Measurements from ENCODE around the gene TICAM2. TPM values are rescaled to one million over a fixed set of nuclear protein-coding genes. Genes with fewer than 3 reads are reported as not detected.

Gene TICAM2
- total RNA-seq, 1 experiment from 2014 or later: 1.2 TPM

- no peak for DNase-seq
- Histone ChIP-seq H3K9me3 (no peaks in the 10 kb centered on the region), H3K4me3 (no peak overlapping the region), H3K27me3 (no peaks in the 10 kb centered on the region), H3K36me3 (no peaks in the 10 kb centered on the region)
These were observed 47.1 kb downstream of the TICAM2 start for GRCh38 chr5:115555084-115555633.

DNA sequence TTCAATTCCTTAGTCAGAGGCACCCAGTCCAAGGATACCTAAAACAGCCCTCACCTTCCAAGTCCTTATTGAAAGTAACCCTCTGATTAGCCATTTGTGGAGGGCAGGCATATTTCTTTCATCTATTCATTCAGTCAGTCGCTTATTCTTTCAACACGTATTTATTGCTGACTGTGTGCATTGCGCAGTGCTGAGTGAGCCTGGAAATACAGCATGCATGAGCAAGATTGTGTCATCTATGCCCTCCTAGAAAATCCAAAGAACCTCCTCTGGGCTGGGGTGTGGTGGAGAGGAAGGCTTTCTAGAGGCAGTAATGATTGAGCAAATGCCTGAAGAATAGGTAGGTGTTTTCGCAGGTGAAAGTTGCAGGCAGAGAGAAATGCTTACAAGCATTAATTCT lies 49.2 kb downstream of the TICAM2 start:
- H3K27me3 ChIP-seq: no peaks in the 10 kb centered on the region
- H3K4me3 ChIP-seq: no peak overlapping the region
- DNase-seq: peak; percentile 20
- H3K36me3 ChIP-seq: no peaks in the 10 kb centered on the region
- H3K9me3 ChIP-seq: no peaks in the 10 kb centered on the region

GRCh38 chr5:115551415-115551814 lies 50.9 kb downstream of the TICAM2 start:
- H3K36me3 ChIP-seq: no peaks in the 10 kb centered on the region

DNA sequence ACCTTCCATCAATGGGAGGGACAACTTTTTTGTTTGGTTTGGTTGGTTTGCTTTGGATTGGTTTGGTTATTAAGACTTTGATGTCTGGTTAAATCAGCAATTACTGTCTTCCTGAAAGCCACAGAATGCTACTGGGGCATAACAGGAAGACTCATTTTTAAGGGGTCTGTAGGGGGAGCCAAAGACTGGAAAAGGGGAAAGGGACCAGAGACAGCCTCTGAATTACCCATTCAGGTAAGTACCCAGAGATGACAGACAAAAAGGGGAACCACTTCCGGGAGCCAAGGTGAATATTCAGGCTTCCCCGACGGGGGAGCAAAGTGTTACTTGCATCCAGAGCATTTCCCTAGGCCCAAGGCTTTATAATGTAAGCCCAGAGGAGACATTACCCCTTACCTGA lies 53.1 kb downstream of the TICAM2 start:
- no peak for DNase-seq

More at GRCh38 chr5:115551415-115551814, 50.9 kb downstream of the TICAM2 start:
- no peak for DNase-seq
- Histone ChIP-seq H3K9me3 (no peaks in the 10 kb centered on the region), H3K4me3 (no peak overlapping the region), H3K27me3 (no peaks in the 10 kb centered on the region)

DNA sequence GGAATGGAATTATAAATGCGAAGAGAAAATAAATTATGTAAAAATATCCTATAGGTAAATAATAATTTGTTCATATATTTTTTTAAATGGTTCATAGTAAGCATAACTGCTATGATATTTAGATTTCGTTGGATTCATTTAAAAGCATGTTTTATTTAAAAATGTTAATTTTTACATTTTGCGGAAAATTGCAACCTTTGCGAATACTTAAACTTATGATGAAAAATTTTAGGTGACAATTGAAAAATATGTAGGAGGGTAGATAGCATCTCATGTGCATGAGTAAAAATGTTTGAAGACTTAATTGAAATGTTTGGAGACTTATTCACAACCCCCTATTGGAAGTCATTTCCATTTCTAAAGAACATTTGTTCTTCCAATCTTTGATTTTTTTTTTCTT lies 53.6 kb downstream of the TICAM2 start:
- no peaks in the 10 kb centered on the region; the same call in 1 of the 2 replicates for H3K36me3 ChIP-seq
- H3K27me3 ChIP-seq: no peaks in the 10 kb centered on the region
- peaks cover 9% of the 10 kb centered on the region for H3K9me3 ChIP-seq
- no peak for DNase-seq
- H3K4me3 ChIP-seq: no peak overlapping the region

More for the DNA sequence above, 53.1 kb downstream of the TICAM2 start:
- Histone ChIP-seq H3K36me3 (no peaks in the 10 kb centered on the region; the same call in 1 of the 2 replicates), H3K27me3 (no peaks in the 10 kb centered on the region), H3K9me3 (peaks cover 9% of the 10 kb centered on the region), H3K4me3 (no peak overlapping the region)

DNA sequence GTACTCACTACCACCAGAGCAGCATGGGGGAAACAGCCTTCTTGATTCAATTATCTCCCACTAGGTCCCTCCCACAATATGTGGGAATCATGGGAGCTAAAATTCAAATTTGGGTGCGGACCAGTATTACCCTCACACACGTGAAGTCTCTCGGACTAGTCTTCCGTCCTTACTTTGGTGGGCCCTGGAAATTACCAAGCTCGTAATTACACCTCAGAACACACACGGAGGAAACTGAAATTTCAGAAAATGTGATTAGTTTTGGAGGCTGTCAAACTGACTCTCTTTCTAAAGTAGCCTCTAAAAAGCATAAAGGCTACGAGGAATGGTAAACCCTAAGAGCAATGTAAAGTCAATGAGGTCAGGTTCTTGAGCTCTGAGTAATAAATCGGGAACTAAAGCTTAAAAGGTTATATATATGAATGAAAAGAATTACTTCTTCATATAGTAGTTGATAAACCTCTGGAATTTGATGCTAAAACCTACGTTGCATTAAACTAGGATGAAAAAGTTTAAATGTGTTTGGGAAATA lies 56.9 kb downstream of the TICAM2 start:
- Histone ChIP-seq H3K4me3 (peak overlapping the region; percentile 88), H3K27me3 (no peaks in the 10 kb centered on the region), H3K9me3 (peaks cover 9% of the 10 kb centered on the region), H3K36me3 (peaks cover 31% of the 10 kb centered on the region)
- no peak for DNase-seq

- H3K36me3 ChIP-seq: peaks cover 38% of the 10 kb centered on the region
- peaks cover 9% of the 10 kb centered on the region for H3K9me3 ChIP-seq
- H3K4me3 ChIP-seq: peak within 1 kb of the TSS; percentile 88
- peak; percentile 100 for DNase-seq
- no peaks in the 10 kb centered on the region for H3K27me3 ChIP-seq
These were observed 57.6 kb downstream of the TICAM2 start, which contains the start of gene FEM1C for GRCh38 chr5:115544436-115545350. TSS of gene FEM1C (minus strand) at chr5:115544775. CDS start at chr5:115543493, 1,282 bp downstream.

- H3K27me3 ChIP-seq: no peaks in the 10 kb centered on the region
- H3K36me3 ChIP-seq: peaks cover 44% of the 10 kb centered on the region
- DNase-seq: peak; percentile 66
- H3K4me3 ChIP-seq: peak overlapping the region; percentile 88
- H3K9me3 ChIP-seq: peaks cover 9% of the 10 kb centered on the region
These were observed 58.2 kb downstream of the TICAM2 start for GRCh38 chr5:115544043-115544435.

- H3K9me3 ChIP-seq: peaks cover 9% of the 10 kb centered on the region
- H3K27me3 ChIP-seq: no peaks in the 10 kb centered on the region
- H3K36me3 ChIP-seq: peaks cover 50% of the 10 kb centered on the region
- DNase-seq: no peak
- H3K4me3 ChIP-seq: peak overlapping the region; percentile 88
These were observed 58.8 kb downstream of the TICAM2 start for GRCh38 chr5:115543365-115544042.

- Histone ChIP-seq H3K27me3 (no peaks in the 10 kb centered on the region), H3K36me3 (peaks cover 57% of the 10 kb centered on the region), H3K4me3 (peak overlapping the region; percentile 88), H3K9me3 (peaks cover 9% of the 10 kb centered on the region)
- DNase-seq: no peak
These were observed 59.5 kb downstream of the TICAM2 start for GRCh38 chr5:115542651-115543364.

GRCh38 chr5:115542086-115542485 lies 60.2 kb downstream of the TICAM2 start:
- Histone ChIP-seq H3K27me3 (no peaks in the 10 kb centered on the region), H3K9me3 (peaks cover 9% of the 10 kb centered on the region), H3K4me3 (peak overlapping the region; percentile 88), H3K36me3 (peaks cover 64% of the 10 kb centered on the region)
- no peak for DNase-seq

DNA sequence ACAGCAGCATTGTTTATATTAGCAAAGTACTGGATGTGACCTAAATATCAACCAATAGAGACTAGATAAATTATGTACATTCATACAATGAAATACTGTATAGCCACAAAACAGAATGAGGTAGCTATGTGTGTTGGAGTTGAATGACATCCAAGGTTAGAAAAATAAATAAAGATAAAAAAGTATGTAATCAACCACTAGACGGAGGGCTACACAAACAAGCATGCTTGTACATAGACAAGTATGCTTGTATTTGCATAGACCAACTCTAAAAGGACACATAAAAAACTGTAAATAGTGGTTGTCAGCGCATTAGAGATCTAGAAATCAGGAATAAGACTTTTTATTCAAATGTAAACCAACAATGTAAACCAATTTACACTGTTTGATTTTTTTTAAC lies 60.7 kb downstream of the TICAM2 start:
- Histone ChIP-seq H3K9me3 (peaks cover 9% of the 10 kb centered on the region), H3K4me3 (peak overlapping the region; percentile 88)
- no peak for DNase-seq

GRCh38 chr5:115535479-115536035 lies 66.7 kb downstream of the TICAM2 start:
- H3K4me3 ChIP-seq: no peak overlapping the region
- peaks cover 73% of the 10 kb centered on the region for H3K36me3 ChIP-seq
- no peak for DNase-seq
- no peaks in the 10 kb centered on the region; the same call in 1 of the 2 replicates for H3K9me3 ChIP-seq
- H3K27me3 ChIP-seq: no peaks in the 10 kb centered on the region

More for the DNA sequence above, 60.7 kb downstream of the TICAM2 start:
- Histone ChIP-seq H3K27me3 (no peaks in the 10 kb centered on the region), H3K36me3 (peaks cover 69% of the 10 kb centered on the region)

- no peak for DNase-seq
- no peak overlapping the region for H3K4me3 ChIP-seq
- H3K9me3 ChIP-seq: no peaks in the 10 kb centered on the region
- peaks cover 60% of the 10 kb centered on the region for H3K36me3 ChIP-seq
- no peaks in the 10 kb centered on the region for H3K27me3 ChIP-seq
These were observed 69.8 kb downstream of the TICAM2 start for GRCh38 chr5:115532517-115532916.

DNA sequence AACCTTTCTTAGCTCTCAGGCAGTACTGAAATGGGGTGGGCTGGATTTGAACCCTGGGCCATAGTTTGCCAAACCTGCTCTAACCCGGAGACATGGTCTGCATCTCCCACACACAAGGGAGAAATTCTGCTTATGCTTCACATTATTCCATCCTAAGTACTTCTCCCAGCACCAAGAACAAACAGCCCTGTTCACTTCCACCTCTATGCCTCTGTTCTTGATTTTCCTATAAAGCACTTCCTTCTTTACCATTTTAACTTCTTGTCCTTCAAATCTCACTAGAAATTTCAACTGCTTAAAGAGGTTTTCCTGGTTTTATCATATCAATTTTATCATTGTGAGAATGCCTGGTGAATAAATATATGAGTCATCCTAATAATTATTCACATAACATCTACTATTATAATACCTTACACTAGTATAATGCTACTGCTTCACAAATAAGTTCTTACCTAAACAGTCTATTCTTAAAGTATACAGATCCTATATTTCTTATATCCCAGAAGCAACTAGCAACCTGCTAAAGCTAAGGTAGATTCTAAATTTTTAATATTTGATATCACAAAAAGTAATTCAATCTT lies 70.4 kb downstream of the TICAM2 start:
- DNase-seq: no peak
- H3K36me3 ChIP-seq: peaks cover 60% of the 10 kb centered on the region
- no peaks in the 10 kb centered on the region for H3K9me3 ChIP-seq
- H3K4me3 ChIP-seq: no peak overlapping the region
- H3K27me3 ChIP-seq: no peaks in the 10 kb centered on the region

GRCh38 chr5:115531380-115531779 lies 70.9 kb downstream of the TICAM2 start:
- no peaks in the 10 kb centered on the region for H3K9me3 ChIP-seq
- no peak for DNase-seq
- H3K4me3 ChIP-seq: no peak overlapping the region
- peaks cover 60% of the 10 kb centered on the region for H3K36me3 ChIP-seq
- H3K27me3 ChIP-seq: no peaks in the 10 kb centered on the region

Data from MG63 (cell line).